Activated naive CD4-positive, alpha-beta T cell treated with anti-CD3 and anti-CD28 coated beads for 36 hours (primary cell): ENCODE data around the gene LSM4. TPM values are rescaled to one million over a fixed set of nuclear protein-coding genes. Genes with fewer than 3 reads are reported as not detected.
A peak's percentile ranks its signal among the peaks of the same experiment; 100 is the strongest.

Experiments
- CTCF ChIA-PET: fragments of 350-600 bp; sonication (Branson Sonifier 250); formaldehyde crosslinking; loops from one replicate; lab custom pipeline; 2021; ENCODE audit warnings: antibody characterized with exemption; lab: Charles Lee
- DNase-seq: peaks from one replicate; pipeline ENCODE4 v3.0.0-alpha.2; 2020
- H3K27ac Mint-ChIP-seq: one replicate; pipeline ENCODE4 v1.8.0; 2021; ENCODE audit warnings: mild to moderate bottlenecking, mixed read lengths
- H3K27me3 Mint-ChIP-seq: one replicate; pipeline ENCODE4 v1.8.0; 2021; ENCODE audit warnings: low read depth, mixed read lengths
- H3K36me3 Mint-ChIP-seq: one replicate; pipeline ENCODE4 v1.8.0; 2021; ENCODE audit warnings: low read depth, mixed read lengths
- H3K4me1 Mint-ChIP-seq: one replicate; pipeline ENCODE4 v1.8.0; 2021; ENCODE audit warnings: low read depth, mixed read lengths
- H3K4me3 Mint-ChIP-seq: one replicate; pipeline ENCODE4 v1.8.0; 2021; ENCODE audit warnings: mild to moderate bottlenecking, moderate library complexity, mixed read lengths
- H3K9me3 Mint-ChIP-seq: one replicate; pipeline ENCODE4 v1.8.0; 2021; ENCODE audit warnings: mixed read lengths
- intact Hi-C: fragments of 100-400 bp; cut with micrococcal nuclease; formaldehyde crosslinking; loops from one replicate; pipeline ENCODE4 v1.15.1; 2023
- total RNA-seq, 2 experiments: library from RNA; stranded (reverse); gene quantifications; one replicate each; pipeline ENCODE4 v1.2.3, GENCODE V29; 2021

Gene LSM4
- total RNA-seq, 2 experiments from 2014 or later: 439 to 451 TPM

- Mint-ChIP-seq H3K27ac (no peak overlapping the region), H3K4me3 (no peak overlapping the region), H3K36me3 (no peaks in the 10 kb centered on the region), H3K9me3 (no peaks in the 10 kb centered on the region), H3K27me3 (no peaks in the 10 kb centered on the region), H3K4me1 (peaks cover 59% of the 10 kb centered on the region)
- no peak for DNase-seq
- CTCF ChIA-PET: interaction anchor here (0.7 to 10.1 kb wide), 3 partner anchors 19 to 31 kb away, joined by 3 to 145 read pairs (median 4); partner anchors contain the start of gene JUND
- intact Hi-C loops: no loop called here
Observed at GRCh38 chr19:18297308-18297707, 25.6 kb downstream of the LSM4 start.

GRCh38 chr19:18295034-18295451 is 27.8 kb downstream of the LSM4 start:
- Mint-ChIP-seq H3K27me3 (no peaks in the 10 kb centered on the region), H3K9me3 (no peaks in the 10 kb centered on the region), H3K4me3 (no peak overlapping the region), H3K4me1 (peaks cover 70% of the 10 kb centered on the region), H3K27ac (no peak overlapping the region), H3K36me3 (peaks cover 1% of the 10 kb centered on the region)
- DNase-seq: no peak
- CTCF ChIA-PET: no interaction called here
- intact Hi-C loops: loop anchor here (2.0 kb wide), 1 partner anchor 14 kb away; the partner anchor contains the start of gene JUND

- Mint-ChIP-seq H3K27ac (peak overlapping the region; percentile 79), H3K27me3 (no peaks in the 10 kb centered on the region), H3K4me3 (peak overlapping the region; percentile 89), H3K4me1 (peaks cover 74% of the 10 kb centered on the region), H3K9me3 (no peaks in the 10 kb centered on the region), H3K36me3 (peaks cover 1% of the 10 kb centered on the region)
- peak; percentile 97 for DNase-seq
- intact Hi-C loops: loop anchor here (1.0 to 5.0 kb wide), 3 partner anchors 10 to 123 kb away; partner anchors contain the start of genes JUND and SSBP4
- CTCF ChIA-PET: interaction anchor here (5.9 kb wide), 1 partner anchor 14 kb away, joined by 82 read pairs; the partner anchor contains the start of gene JUND
Observed at GRCh38 chr19:18294467-18294864, 28.4 kb downstream of the LSM4 start.

- Mint-ChIP-seq H3K4me1 (peaks cover 70% of the 10 kb centered on the region), H3K27ac (peak overlapping the region; percentile 98)
Observed at GRCh38 chr19:18293642-18294466, 29.0 kb downstream of the LSM4 start.

GRCh38 chr19:18292810-18293641 is 29.9 kb downstream of the LSM4 start:
- Mint-ChIP-seq H3K4me1 (peaks cover 66% of the 10 kb centered on the region), H3K4me3 (peak overlapping the region; percentile 89), H3K27ac (peak overlapping the region; percentile 98), H3K27me3 (no peaks in the 10 kb centered on the region), H3K9me3 (no peaks in the 10 kb centered on the region), H3K36me3 (peaks cover 1% of the 10 kb centered on the region)
- DNase-seq: peak; percentile 55
- CTCF ChIA-PET: interaction anchor here (0.7 to 5.9 kb wide), 7 partner anchors 10 to 33 kb away, joined by 3 to 82 read pairs (median 7); partner anchors contain the start of genes JUND and LSM4
- intact Hi-C loops: loop anchor here (1.0 to 5.0 kb wide), 2 partner anchors 30 to 124 kb away; partner anchors contain the start of genes LSM4 and SSBP4

More at GRCh38 chr19:18293642-18294466, 29.0 kb downstream of the LSM4 start:
- CTCF ChIA-PET: interaction anchor here (0.7 to 5.9 kb wide), 5 partner anchors 10 to 32 kb away, joined by 3 to 82 read pairs (median 7); partner anchors contain the start of genes JUND and LSM4
- peaks cover 1% of the 10 kb centered on the region for H3K36me3 Mint-ChIP-seq
- H3K27me3 Mint-ChIP-seq: no peaks in the 10 kb centered on the region
- H3K4me3 Mint-ChIP-seq: peak overlapping the region; percentile 89
- peak; percentile 24 for DNase-seq
- intact Hi-C loops: loop anchor here (1.0 to 5.0 kb wide), 4 partner anchors 10 to 123 kb away; partner anchors contain the start of genes JUND, LSM4 and SSBP4
- no peaks in the 10 kb centered on the region for H3K9me3 Mint-ChIP-seq

- intact Hi-C loops: loop anchor here (5.0 kb wide), 1 partner anchor 125 kb away; the partner anchor contains the start of gene SSBP4
- peak overlapping the region; percentile 98 for H3K27ac Mint-ChIP-seq
- peak overlapping the region; percentile 89 for H3K4me3 Mint-ChIP-seq
- no peaks in the 10 kb centered on the region for H3K9me3 Mint-ChIP-seq
- CTCF ChIA-PET: interaction anchor here (1.1 to 5.9 kb wide), 5 partner anchors 11 to 30 kb away, joined by 3 to 82 read pairs (median 7); partner anchors contain the start of genes JUND and LSM4
- peaks cover 1% of the 10 kb centered on the region for H3K36me3 Mint-ChIP-seq
- peaks cover 61% of the 10 kb centered on the region for H3K4me1 Mint-ChIP-seq
- no peaks in the 10 kb centered on the region for H3K27me3 Mint-ChIP-seq
- DNase-seq: peak; percentile 36
Observed at GRCh38 chr19:18292462-18292809, 30.4 kb downstream of the LSM4 start.

GRCh38 chr19:18291590-18292461 is 31.1 kb downstream of the LSM4 start:
- CTCF ChIA-PET: interaction anchor here (1.1 to 5.9 kb wide), 4 partner anchors 12 to 26 kb away, joined by 3 to 82 read pairs (median 16); partner anchors contain the start of gene JUND
- H3K36me3 Mint-ChIP-seq: peaks cover 1% of the 10 kb centered on the region
- H3K27ac Mint-ChIP-seq: peak overlapping the region; percentile 98
- H3K4me3 Mint-ChIP-seq: peak overlapping the region; percentile 89
- H3K4me1 Mint-ChIP-seq: peaks cover 60% of the 10 kb centered on the region
- no peaks in the 10 kb centered on the region for H3K9me3 Mint-ChIP-seq
- peak; percentile 93 for DNase-seq
- intact Hi-C loops: loop anchor here (5.0 kb wide), 1 partner anchor 125 kb away; the partner anchor contains the start of gene SSBP4
- no peaks in the 10 kb centered on the region for H3K27me3 Mint-ChIP-seq

- peak overlapping the region; percentile 89 for H3K4me3 Mint-ChIP-seq
- CTCF ChIA-PET: interaction anchor here (4.4 to 5.9 kb wide), 2 partner anchors 11 to 12 kb away, joined by 24 to 82 read pairs; partner anchors contain the start of gene JUND
- intact Hi-C loops: loop anchor here (5.0 kb wide), 1 partner anchor 126 kb away; the partner anchor contains the start of gene SSBP4
Observed at GRCh38 chr19:18291019-18291524, 31.8 kb downstream of the LSM4 start.

GRCh38 chr19:18290302-18291018 is 32.4 kb downstream of the LSM4 start:
- CTCF ChIA-PET: interaction anchor here (4.4 to 5.9 kb wide), 2 partner anchors 10 to 13 kb away, joined by 24 to 82 read pairs; partner anchors contain the start of gene JUND
- intact Hi-C loops: loop anchor here (1.0 to 5.0 kb wide), 5 partner anchors 8 to 127 kb away; partner anchors contain the start of gene SSBP4
- Mint-ChIP-seq H3K27ac (peak overlapping the region; percentile 98), H3K4me3 (peak overlapping the region; percentile 89), H3K36me3 (peaks cover 1% of the 10 kb centered on the region), H3K27me3 (no peaks in the 10 kb centered on the region), H3K9me3 (no peaks in the 10 kb centered on the region), H3K4me1 (peaks cover 64% of the 10 kb centered on the region)
- DNase-seq: peak; percentile 96

More at GRCh38 chr19:18291019-18291524, 31.8 kb downstream of the LSM4 start:
- peak overlapping the region; percentile 98 for H3K27ac Mint-ChIP-seq
- peaks cover 1% of the 10 kb centered on the region for H3K36me3 Mint-ChIP-seq
- no peaks in the 10 kb centered on the region for H3K27me3 Mint-ChIP-seq
- no peak for DNase-seq
- no peaks in the 10 kb centered on the region for H3K9me3 Mint-ChIP-seq
- peaks cover 64% of the 10 kb centered on the region for H3K4me1 Mint-ChIP-seq
